Transverse colon (tissue), 4 donors: ENCODE data around the gene EDARADD. TPM values are rescaled to one million over a fixed set of nuclear protein-coding genes. Genes with fewer than 3 reads are reported as not detected.

ENCODE experiments used
- DNase-seq: peaks from one replicate; pipeline ENCODE4 v3.0.0-alpha.2; 2019
- H3K27ac ChIP-seq, 4 donors: fragments of 200-600 bp; sonication (generic); 2 replicates each; pipeline ENCODE4 v1.5.1; 2016 to 2018; ENCODE audit warnings: inconsistent platforms in 4 of 4
- H3K27me3 ChIP-seq: fragments of 200-600 bp; sonication (generic); 2 replicates; pipeline ENCODE4 v1.5.1; 2017; ENCODE audit warnings: inconsistent platforms
- H3K36me3 ChIP-seq, 4 donors: fragments of 200-600 bp; sonication (generic); 2 replicates each; pipeline ENCODE4 v1.5.1; 2017 to 2019; ENCODE audit warnings: inconsistent platforms in 4 of 4
- H3K4me1 ChIP-seq, 4 donors: fragments of 200-600 bp; sonication (generic); 2 replicates each; pipeline ENCODE4 v1.5.1; 2017 to 2020; ENCODE audit warnings: inconsistent platforms in 4 of 4
- H3K4me3 ChIP-seq, 4 donors: fragments of 200-600 bp; sonication (generic); 1 replicate in 1 of 4; 2 replicates in 3 of 4; pipeline versions ENCODE4 v1.5.1 to v1.6.1; 2017 to 2019; ENCODE audit warnings: inconsistent platforms in 4 of 4
- H3K9me3 ChIP-seq, 2 donors: fragments of 200-600 bp; sonication (generic); 2 replicates each; pipeline ENCODE4 v1.5.1; 2017 to 2019; ENCODE audit warnings: inconsistent platforms in 2 of 2
- CTCF ChIP-seq, 5 experiments: fragments of 200-600 bp in 3 of 5; fragments of 450-650 bp in 2 of 5; sonication (generic) in 3 of 5; IDR thresholded peaks; 1 replicate in 2 of 5; 2 replicates in 3 of 5; pipeline ENCODE4 v1.5.1; 2016 to 2017; ENCODE audit warnings: antibody characterized with exemption in 5 of 5, inconsistent platforms in 3 of 5, mild to moderate bottlenecking in 2 of 5, moderate library complexity in 1 of 5
- EP300 ChIP-seq: sonication (generic); formaldehyde crosslinking; IDR thresholded peaks from one replicate; pipeline ENCODE4 v1.6.1; 2017; ENCODE audit warnings: antibody characterized with exemption, low read depth
- POLR2A ChIP-seq: fragments of 450-650 bp; IDR thresholded peaks from one replicate; pipeline ENCODE4 v1.6.1; 2016; ENCODE audit warnings: antibody characterized with exemption, mild to moderate bottlenecking, moderate library complexity
- POLR2AphosphoS5 ChIP-seq, 3 donors: sonication (generic); formaldehyde crosslinking; IDR thresholded peaks; one replicate each; pipeline ENCODE4 v1.6.1; 2016; ENCODE audit warnings: antibody characterized with exemption in 3 of 3
- WGBS, 2 donors: methylation state at CpG; one replicate each; pipeline ENCODE4 v1.1.5; 2018; ENCODE audit warnings: low coverage in 1 of 2; 5-methylcytosine and 5-hydroxymethylcytosine counted together
- in situ Hi-C, 4 donors: fragments of 200-750 bp; cut with MboI; loops; one replicate each; pipeline versions ENCODE4 v1.15.0 to v1.15.1; 2017; ENCODE audit warnings: low sequenced_read_pairs in 3 of 4, low pct_ligation_motif_present in 1 of 4, low pct_unique_long_range_greater_than_20kb in 1 of 4
- intact Hi-C: fragments of 100-400 bp; cut with DNase I; formaldehyde crosslinking; loops from one replicate; pipeline ENCODE4 v1.15.1; 2023; ENCODE audit warnings: low total_unique reads
- total RNA-seq, 4 donors: library from RNA; depleted of rRNA; stranded (reverse); fragments of >200 nt; gene quantifications; one replicate each; pipeline ENCODE4 v1.1.0, GENCODE V29; 2016

EDARADD gene
- total RNA-seq, 4 donors from 2014 or later: 0.27 to 0.79 TPM; not detected in 2

GRCh38 chr1:236407059-236407458, 13.0 kb downstream of the EDARADD start:
- no peak for TF ChIP-seq POLR2A
- no peak for TF ChIP-seq POLR2AphosphoS5 (IDR thresholded peaks at IDR 0.05)
- TF ChIP-seq CTCF (IDR thresholded peaks at IDR 0.05): no peak
- TF ChIP-seq EP300: no peak
- no peak overlapping the region for H3K4me3 ChIP-seq
- H3K9me3 ChIP-seq: no peaks in the 10 kb centered on the region
- H3K4me1 ChIP-seq: no peaks in the 10 kb centered on the region
- 85 to 100% methylated on average over 1 to 5 of the region's 5 CpGs for WGBS, 2 donors
- H3K27ac ChIP-seq: no peak overlapping the region
- no peaks in the 10 kb centered on the region for H3K27me3 ChIP-seq
- intact Hi-C loops: no loop called here
- in situ Hi-C loops: no loop called here
- no peaks in the 10 kb centered on the region for H3K36me3 ChIP-seq
- no peak for DNase-seq

- intact Hi-C loops: no loop called here
- Histone ChIP-seq H3K4me3 (no peak overlapping the region), H3K4me1 (no peaks in the 10 kb centered on the region), H3K9me3 (no peaks in the 10 kb centered on the region), H3K36me3 (no peaks in the 10 kb centered on the region), H3K27me3 (no peaks in the 10 kb centered on the region), H3K27ac (no peak overlapping the region)
- 29 to 43% methylated on average over 3 of the region's 3 CpGs for WGBS, 2 donors
- TF ChIP-seq CTCF (IDR thresholded peaks at IDR 0.05) (no peak), POLR2AphosphoS5 (IDR thresholded peaks at IDR 0.05) (no peak), POLR2A (no peak), EP300 (no peak)
- DNase-seq: no peak
- in situ Hi-C loops: no loop called here
These were observed 19.6 kb downstream of the EDARADD start for GRCh38 chr1:236413688-236414087.

- TF ChIP-seq CTCF (IDR thresholded peaks at IDR 0.05) (no peak), POLR2AphosphoS5 (IDR thresholded peaks at IDR 0.05) (no peak), POLR2A (no peak), EP300 (no peak)
- in situ Hi-C loops: no loop called here
These were observed 22.1 kb downstream of the EDARADD start for GRCh38 chr1:236416165-236416564.

GRCh38 chr1:236417336-236417735, 23.2 kb downstream of the EDARADD start:
- WGBS, 2 donors: 89 to 95% methylated on average over 3 of the region's 3 CpGs
- Histone ChIP-seq H3K36me3 (no peaks in the 10 kb centered on the region), H3K4me1 (no peaks in the 10 kb centered on the region), H3K27ac (no peak overlapping the region), H3K27me3 (no peaks in the 10 kb centered on the region), H3K4me3 (no peak overlapping the region), H3K9me3 (no peaks in the 10 kb centered on the region)
- TF ChIP-seq POLR2A: no peak
- TF ChIP-seq EP300: no peak
- TF ChIP-seq CTCF (IDR thresholded peaks at IDR 0.05): no peak
- no peak for TF ChIP-seq POLR2AphosphoS5 (IDR thresholded peaks at IDR 0.05)
- DNase-seq: no peak
- intact Hi-C loops: no loop called here
- in situ Hi-C loops: no loop called here

More at GRCh38 chr1:236416165-236416564, 22.1 kb downstream of the EDARADD start:
- no peak for DNase-seq
- no peaks in the 10 kb centered on the region for H3K4me1 ChIP-seq
- no peak overlapping the region for H3K27ac ChIP-seq
- no peaks in the 10 kb centered on the region for H3K27me3 ChIP-seq
- H3K9me3 ChIP-seq: no peaks in the 10 kb centered on the region
- no peaks in the 10 kb centered on the region for H3K36me3 ChIP-seq
- intact Hi-C loops: no loop called here
- no peak overlapping the region for H3K4me3 ChIP-seq
- 77 to 79% methylated on average over 3 to 6 of the region's 6 CpGs for WGBS, 2 donors
